PC-3 (cell line): ENCODE results near the gene MAPK12. TPM values are rescaled to one million over a fixed set of nuclear protein-coding genes. Genes with fewer than 3 reads are reported as not detected.
"Not testable (repeated sequence)": the region's sequence is repeated elsewhere in the genome, so short reads cannot be mapped to it uniquely, and the experiment has no call there.

ENCODE experiments used
- ATAC-seq: fragments of 200-7000 bp; cut with Tn5 transposase; 2 replicates; pipeline ENCODE4 v1.9.1; 2020; ENCODE audit warnings: mild to moderate bottlenecking, moderate library complexity
- BruUV-seq: library from RNA; stranded (reverse); fragments of 400-500 nt; replicated peaks from 2 replicates; lab custom pipeline; 2021; lab: Mats Ljungman, UMichigan
- CTCF ChIA-PET: fragments of 300-600 bp; sonication (Branson Sonifier 250); formaldehyde crosslinking; loops from one replicate; lab custom pipeline; 2022; ENCODE audit warnings: antibody characterized with exemption; lab: Charles Lee
- POLR2A ChIA-PET: fragments of 300-600 bp; sonication (Branson Sonifier 250); formaldehyde crosslinking; loops from one replicate; lab custom pipeline; 2022; ENCODE audit warnings: antibody characterized with exemption; ENCODE audit not compliant: unreplicated experiment; lab: Charles Lee
- DNase-seq: peaks from one replicate; pipeline ENCODE4 v3.0.0-alpha.2; 2015
- H2AFZ ChIP-seq: fragments of 300-600 bp; sonication (generic); 2 replicates; pipeline ENCODE4 v1.6.0; 2016; ENCODE audit warnings: antibody characterized with exemption, low read length
- H3F3A ChIP-seq: fragments of 300-600 bp; sonication (generic); one replicate; pipeline ENCODE4 v1.6.0; 2017; ENCODE audit warnings: antibody characterized with exemption, low read length, control low read depth, mild to moderate bottlenecking; ENCODE audit not compliant: unreplicated experiment
- H3K27ac ChIP-seq: fragments of 300-600 bp; sonication (generic); 2 replicates; pipeline ENCODE4 v1.5.1; 2016; ENCODE audit warnings: mild to moderate bottlenecking, low read length
- H3K27me3 ChIP-seq: fragments of 300-600 bp; sonication (generic); 2 replicates; pipeline ENCODE4 v1.6.1; 2016; ENCODE audit warnings: low read length, mixed read lengths
- H3K36me3 ChIP-seq: fragments of 300-600 bp; sonication (generic); 2 replicates; pipeline ENCODE4 v1.6.1; 2016; ENCODE audit warnings: low read depth, mixed run types, low read length, mixed read lengths
- H3K4me1 ChIP-seq: fragments of 300-600 bp; sonication (generic); 2 replicates; pipeline ENCODE4 v1.5.1; 2016; ENCODE audit warnings: low read length; ENCODE audit not compliant: insufficient read depth
- H3K4me2 ChIP-seq: fragments of 300-600 bp; sonication (generic); 2 replicates; pipeline ENCODE4 v1.6.0; 2016; ENCODE audit warnings: low read length
- H3K4me3 ChIP-seq: fragments of 300-600 bp; sonication (generic); 2 replicates; pipeline ENCODE4 v1.5.1; 2016; ENCODE audit warnings: mild to moderate bottlenecking, low read length, mixed read lengths
- H3K79me2 ChIP-seq: fragments of 300-600 bp; sonication (generic); 2 replicates; pipeline ENCODE4 v1.6.1; 2017; ENCODE audit warnings: low read length, mixed read lengths
- H3K9ac ChIP-seq: fragments of 300-600 bp; sonication (generic); 2 replicates; pipeline ENCODE4 v1.6.0; 2016; ENCODE audit warnings: mild to moderate bottlenecking, low read length
- H3K9me2 ChIP-seq: fragments of 300-600 bp; sonication (generic); replicated peaks from 2 replicates; pipeline ENCODE4 v1.6.1; 2016; ENCODE audit warnings: mixed run types, low read length, mixed read lengths
- H3K9me3 ChIP-seq: fragments of 300-600 bp; sonication (generic); 2 replicates; pipeline ENCODE4 v1.6.1; 2016; ENCODE audit warnings: low read length, mixed read lengths
- H4K20me1 ChIP-seq: fragments of 300-600 bp; sonication (generic); 2 replicates; pipeline ENCODE4 v1.6.1; 2016; ENCODE audit warnings: low read length, mixed read lengths
- EZH2 ChIP-seq: fragments of 300-600 bp; sonication (generic); IDR thresholded peaks from one replicate; pipeline ENCODE4 v1.6.1; 2017; ENCODE audit warnings: antibody characterized with exemption, mild to moderate bottlenecking, low read length; ENCODE audit not compliant: unreplicated experiment
- EZH2phosphoT487 ChIP-seq: fragments of 300-600 bp; sonication (generic); IDR thresholded peaks from 2 replicates; pipeline ENCODE4 v1.6.1; 2018; ENCODE audit warnings: mild to moderate bottlenecking, antibody characterized with exemption, low read length, borderline replicate concordance
- intact Hi-C: fragments of 100-400 bp; cut with micrococcal nuclease; formaldehyde crosslinking; loops from 2 replicates; pipeline ENCODE4 v1.9.0; 2023
- total RNA-seq: library from RNA; depleted of rRNA; stranded (reverse); fragments of >200 nt; gene quantifications from 2 replicates; pipeline ENCODE4 v1.2.3, GENCODE V29; 2014
- TF ChIP-seq, protein P1 (sequence below): fragments of 300-600 bp; sonication (generic); conservative IDR thresholded peaks from 2 replicates; pipeline ENCODE4 v1.5.1; 2017; ENCODE audit warnings: antibody characterized with exemption, low read depth, mild to moderate bottlenecking, low read length

MAPK12 gene
- total RNA-seq, 1 experiment from 2014 or later = 22.4 TPM

DNA sequence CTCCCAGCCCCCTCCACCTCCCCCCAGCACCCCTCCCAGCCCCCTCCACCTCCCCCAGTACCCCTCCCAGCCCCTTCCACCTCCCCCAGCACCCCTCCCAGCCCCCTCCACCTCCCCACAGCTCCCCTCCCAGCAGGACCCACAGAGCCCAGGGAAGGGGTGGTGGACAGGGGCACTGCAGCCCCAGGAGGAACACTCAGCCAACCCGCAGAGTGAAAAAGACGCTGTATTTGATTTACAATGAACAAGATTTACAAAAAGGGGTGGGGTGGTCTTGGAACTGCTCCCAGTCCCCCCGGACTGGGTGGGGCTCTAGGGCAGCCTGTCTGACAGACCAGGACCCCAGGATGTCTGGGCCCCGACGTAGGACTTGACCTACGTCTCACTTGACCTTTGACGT is 13.3 kb upstream of the MAPK12 start:
- Histone ChIP-seq H3K27ac (no peak overlapping the region), H3F3A (no peaks in the 10 kb centered on the region), H3K4me3 (no peak overlapping the region), H3K4me1 (peaks cover 11% of the 10 kb centered on the region), H2AFZ (no peak overlapping the region), H3K9me2 (no peaks in the 10 kb centered on the region), H3K4me2 (no peak overlapping the region), H3K27me3 (no peaks in the 10 kb centered on the region), H3K79me2 (no peaks in the 10 kb centered on the region), H3K36me3 (peaks cover 22% of the 10 kb centered on the region), H3K9me3 (no peaks in the 10 kb centered on the region), H4K20me1 (no peaks in the 10 kb centered on the region), H3K9ac (no peak overlapping the region)
- ChIA-PET POLR2A (no interaction called here), CTCF (no interaction called here)
- ATAC-seq = no peak
- BruUV-seq = no TSS peak
- no peak for TF ChIP-seq EZH2
- TF ChIP-seq EZH2phosphoT487 = no peak
- TF ChIP-seq, protein P1, sequence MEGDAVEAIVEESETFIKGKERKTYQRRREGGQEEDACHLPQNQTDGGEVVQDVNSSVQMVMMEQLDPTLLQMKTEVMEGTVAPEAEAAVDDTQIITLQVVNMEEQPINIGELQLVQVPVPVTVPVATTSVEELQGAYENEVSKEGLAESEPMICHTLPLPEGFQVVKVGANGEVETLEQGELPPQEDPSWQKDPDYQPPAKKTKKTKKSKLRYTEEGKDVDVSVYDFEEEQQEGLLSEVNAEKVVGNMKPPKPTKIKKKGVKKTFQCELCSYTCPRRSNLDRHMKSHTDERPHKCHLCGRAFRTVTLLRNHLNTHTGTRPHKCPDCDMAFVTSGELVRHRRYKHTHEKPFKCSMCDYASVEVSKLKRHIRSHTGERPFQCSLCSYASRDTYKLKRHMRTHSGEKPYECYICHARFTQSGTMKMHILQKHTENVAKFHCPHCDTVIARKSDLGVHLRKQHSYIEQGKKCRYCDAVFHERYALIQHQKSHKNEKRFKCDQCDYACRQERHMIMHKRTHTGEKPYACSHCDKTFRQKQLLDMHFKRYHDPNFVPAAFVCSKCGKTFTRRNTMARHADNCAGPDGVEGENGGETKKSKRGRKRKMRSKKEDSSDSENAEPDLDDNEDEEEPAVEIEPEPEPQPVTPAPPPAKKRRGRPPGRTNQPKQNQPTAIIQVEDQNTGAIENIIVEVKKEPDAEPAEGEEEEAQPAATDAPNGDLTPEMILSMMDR = no peak
- intact Hi-C loops = loop anchor here (5.0 kb wide), 1 partner anchor 68 kb away; the partner anchor contains the start of gene PPP6R2
- no peak for DNase-seq

DNA sequence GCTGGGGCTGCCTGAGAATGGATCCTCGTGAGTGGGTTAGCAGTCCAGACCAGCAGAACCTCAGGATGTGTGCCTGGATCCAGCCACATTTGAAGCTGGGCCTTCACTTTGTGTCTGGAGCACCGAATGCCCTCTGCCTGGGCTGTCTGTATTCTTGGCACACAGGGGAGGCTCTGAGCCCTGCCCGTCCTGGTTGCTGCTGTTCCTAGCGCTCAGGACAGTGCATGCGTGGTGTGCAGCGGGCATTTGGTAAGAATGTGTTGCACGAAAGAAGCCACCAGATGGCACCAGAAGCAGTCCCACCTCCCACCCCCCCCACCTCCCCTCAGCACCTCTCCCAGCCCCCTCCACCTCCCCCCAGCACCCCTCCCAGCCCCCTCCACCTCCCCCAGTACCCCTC is 12.8 kb upstream of the MAPK12 start:
- no peak for ATAC-seq
- ChIA-PET CTCF (no interaction called here), POLR2A (no interaction called here)
- Histone ChIP-seq H2AFZ (no peak overlapping the region), H3K9ac (no peak overlapping the region), H3K4me1 (peaks cover 11% of the 10 kb centered on the region), H3K27me3 (no peaks in the 10 kb centered on the region), H4K20me1 (no peaks in the 10 kb centered on the region), H3F3A (no peaks in the 10 kb centered on the region), H3K4me2 (no peak overlapping the region), H3K9me3 (no peaks in the 10 kb centered on the region), H3K4me3 (no peak overlapping the region), H3K36me3 (peaks cover 22% of the 10 kb centered on the region), H3K27ac (no peak overlapping the region), H3K79me2 (no peaks in the 10 kb centered on the region), H3K9me2 (no peaks in the 10 kb centered on the region)
- BruUV-seq = no TSS peak
- intact Hi-C loops = loop anchor here (5.0 kb wide), 1 partner anchor 68 kb away; the partner anchor contains the start of gene PPP6R2
- peak; percentile 58 for DNase-seq
- no peak for TF ChIP-seq EZH2
- TF ChIP-seq, protein P1 = no peak
- TF ChIP-seq EZH2phosphoT487 = no peak

DNA sequence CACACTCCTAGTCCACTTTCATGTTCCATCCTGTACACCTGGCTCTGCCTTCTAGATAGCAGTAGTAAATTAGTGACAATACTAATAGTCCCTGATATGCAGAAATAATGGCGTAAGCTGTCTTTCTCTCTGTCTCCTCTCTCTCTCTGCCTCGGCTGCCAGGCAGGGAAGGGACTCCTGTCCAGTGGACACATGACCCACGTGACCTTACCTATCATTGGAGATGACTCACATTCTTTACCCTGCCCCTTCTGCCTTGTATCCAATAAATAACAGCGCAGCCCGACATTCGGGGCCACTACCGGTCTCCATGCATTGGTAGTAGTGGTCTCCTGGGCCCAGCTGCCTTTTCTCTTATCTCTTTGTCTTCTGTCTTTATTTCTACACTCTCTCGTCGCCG is 12.3 kb upstream of the MAPK12 start:
- H3K27me3 ChIP-seq, DNase-seq, H3K9ac ChIP-seq, POLR2A ChIA-PET, H3K79me2 ChIP-seq, H3K4me2 ChIP-seq, H3K9me3 ChIP-seq, CTCF ChIA-PET, ATAC-seq, H2AFZ ChIP-seq, H3K9me2 ChIP-seq, H4K20me1 ChIP-seq, H3K27ac ChIP-seq, H3F3A ChIP-seq, BruUV-seq, H3K4me3 ChIP-seq: not testable (repeated sequence)
- Histone ChIP-seq H3K4me1 (peaks cover 11% of the 10 kb centered on the region), H3K36me3 (peaks cover 22% of the 10 kb centered on the region)
- intact Hi-C loops = loop anchor here (5.0 kb wide), 1 partner anchor 69 kb away; the partner anchor contains the start of gene PPP6R2

DNA sequence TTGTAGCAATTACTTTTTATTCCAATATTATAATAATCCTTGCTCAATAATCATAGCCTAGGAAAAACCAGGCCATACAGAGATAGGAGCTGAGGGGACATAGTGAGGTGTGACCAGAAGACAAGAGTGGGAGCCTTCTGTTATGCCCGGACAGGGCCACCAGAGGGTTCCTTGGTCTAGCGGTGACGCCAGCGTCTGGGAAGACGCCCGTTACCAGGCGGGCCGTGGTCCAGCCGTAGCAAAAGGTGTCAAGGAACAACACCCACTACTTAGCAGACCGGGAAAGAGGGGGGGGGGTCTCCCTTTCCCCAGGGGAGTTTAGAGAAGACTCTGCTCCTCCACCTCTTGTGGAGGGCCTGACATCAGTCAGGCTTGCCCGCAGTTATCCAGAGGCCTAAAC is 11.9 kb upstream of the MAPK12 start:
- H3K4me3 ChIP-seq, DNase-seq, H3K9ac ChIP-seq, H3K79me2 ChIP-seq, H3K27me3 ChIP-seq, H3K4me2 ChIP-seq, ATAC-seq, BruUV-seq, H3K9me3 ChIP-seq, H3F3A ChIP-seq, CTCF ChIA-PET, H3K9me2 ChIP-seq, H3K27ac ChIP-seq, H4K20me1 ChIP-seq, H2AFZ ChIP-seq, POLR2A ChIA-PET: not testable (repeated sequence)
- Histone ChIP-seq H3K4me1 (peaks cover 11% of the 10 kb centered on the region), H3K36me3 (peaks cover 22% of the 10 kb centered on the region)
- intact Hi-C loops = loop anchor here (5.0 kb wide), 1 partner anchor 69 kb away; the partner anchor contains the start of gene PPP6R2
